Measurements from ENCODE around the gene TRIM9. TPM values are rescaled to one million over a fixed set of nuclear protein-coding genes. Genes with fewer than 3 reads are reported as not detected.

TRIM9 gene
- total RNA-seq, 1 experiment from 2014 or later = 2.6 TPM

DNA sequence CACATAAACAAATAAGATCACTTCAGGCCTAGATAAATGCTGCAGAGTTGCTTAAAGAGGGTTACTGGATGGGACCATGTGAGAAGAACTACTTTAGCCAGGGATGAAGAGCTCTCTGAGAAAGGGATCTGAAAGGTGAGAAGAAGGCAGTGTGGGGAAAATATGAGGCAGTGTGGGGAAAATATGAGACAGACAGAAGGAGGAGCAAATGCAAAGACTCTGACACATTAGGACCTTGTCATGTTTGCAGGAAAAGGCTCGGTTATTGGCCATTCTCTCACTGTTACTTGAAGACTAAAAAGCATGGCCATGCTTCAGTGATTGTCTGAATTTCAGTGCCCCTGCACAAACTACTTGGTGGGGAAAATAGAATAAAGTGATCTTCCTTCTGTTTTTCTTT is 22.7 kb upstream of the TRIM9 start:
- CTCF ChIA-PET = no interaction called here

DNA sequence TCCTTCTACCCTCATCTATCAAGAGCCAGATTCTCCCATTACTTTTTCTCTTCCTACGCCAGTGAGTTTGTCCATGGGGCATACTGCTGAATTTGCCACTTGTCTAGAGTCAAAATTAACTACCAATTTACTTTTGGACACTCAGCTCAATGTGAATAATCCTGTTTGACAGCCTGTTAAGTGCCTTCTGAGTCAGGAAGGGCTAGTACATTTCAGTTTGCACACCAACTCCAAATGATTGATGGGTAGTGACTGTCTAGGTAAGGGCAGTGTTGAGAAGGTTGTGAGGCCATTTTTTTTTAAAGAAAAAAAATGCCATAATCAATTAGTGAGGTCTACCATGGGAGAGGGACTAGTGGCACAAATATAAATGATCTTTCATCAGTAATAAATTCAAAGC is 21.8 kb upstream of the TRIM9 start:
- no peak for ATAC-seq
- Histone ChIP-seq H3K4me1 (ENCODE audit: insufficient read depth, low read length) (no peaks in the 10 kb centered on the region), H3K36me3 (ENCODE audit: low read depth, low read length) (no peaks in the 10 kb centered on the region), H3F3A (ENCODE audit: low read length, unreplicated experiment) (no peaks in the 10 kb centered on the region), H3K4me3 (ENCODE audit: low read length) (no peak overlapping the region), H3K9me2 (replicated peaks; ENCODE audit: low read length) (no peaks in the 10 kb centered on the region), H3K9me3 (ENCODE audit: low read length) (no peaks in the 10 kb centered on the region), H3K4me2 (ENCODE audit: low read length) (no peak overlapping the region), H3K27me3 (ENCODE audit: low read length) (0 out of 2 replicates have a peak, but pooled peaks cover 15% of the 10 kb centered on the region), H4K20me1 (ENCODE audit: low read length) (no peaks in the 10 kb centered on the region), H3K79me2 (ENCODE audit: low read length) (no peaks in the 10 kb centered on the region), H3K9ac (ENCODE audit: low read length) (no peak overlapping the region), H3K27ac (ENCODE audit: low read length) (no peak overlapping the region), H2AFZ (ENCODE audit: low read length) (no peak overlapping the region)
- intact Hi-C loops (cut with micrococcal nuclease) = no loop called here
- POLR2A ChIA-PET (ENCODE audit: unreplicated experiment) = no interaction called here
- no TSS peak for BruUV-seq (replicated peaks)
- no peak for TF ChIP-seq EZH2phosphoT487 (IDR thresholded peaks at IDR 0.05; ENCODE audit: borderline replicate concordance, low read length)
- no peak for TF ChIP-seq EZH2 (IDR thresholded peaks at IDR 0.05; ENCODE audit: low read length, unreplicated experiment)
- TF ChIP-seq, protein P1, sequence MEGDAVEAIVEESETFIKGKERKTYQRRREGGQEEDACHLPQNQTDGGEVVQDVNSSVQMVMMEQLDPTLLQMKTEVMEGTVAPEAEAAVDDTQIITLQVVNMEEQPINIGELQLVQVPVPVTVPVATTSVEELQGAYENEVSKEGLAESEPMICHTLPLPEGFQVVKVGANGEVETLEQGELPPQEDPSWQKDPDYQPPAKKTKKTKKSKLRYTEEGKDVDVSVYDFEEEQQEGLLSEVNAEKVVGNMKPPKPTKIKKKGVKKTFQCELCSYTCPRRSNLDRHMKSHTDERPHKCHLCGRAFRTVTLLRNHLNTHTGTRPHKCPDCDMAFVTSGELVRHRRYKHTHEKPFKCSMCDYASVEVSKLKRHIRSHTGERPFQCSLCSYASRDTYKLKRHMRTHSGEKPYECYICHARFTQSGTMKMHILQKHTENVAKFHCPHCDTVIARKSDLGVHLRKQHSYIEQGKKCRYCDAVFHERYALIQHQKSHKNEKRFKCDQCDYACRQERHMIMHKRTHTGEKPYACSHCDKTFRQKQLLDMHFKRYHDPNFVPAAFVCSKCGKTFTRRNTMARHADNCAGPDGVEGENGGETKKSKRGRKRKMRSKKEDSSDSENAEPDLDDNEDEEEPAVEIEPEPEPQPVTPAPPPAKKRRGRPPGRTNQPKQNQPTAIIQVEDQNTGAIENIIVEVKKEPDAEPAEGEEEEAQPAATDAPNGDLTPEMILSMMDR (conservative IDR thresholded peaks at IDR 0.05; ENCODE audit: low read depth, low read length) = no peak
- peak; percentile 22 for DNase-seq
- CTCF ChIA-PET = no interaction called here

More for the DNA sequence above, 22.7 kb upstream of the TRIM9 start:
- Histone ChIP-seq H3K4me2 (ENCODE audit: low read length) (no peak overlapping the region), H4K20me1 (ENCODE audit: low read length) (no peaks in the 10 kb centered on the region), H3K27ac (ENCODE audit: low read length) (no peak overlapping the region), H2AFZ (ENCODE audit: low read length) (no peak overlapping the region), H3F3A (ENCODE audit: low read length, unreplicated experiment) (no peaks in the 10 kb centered on the region), H3K9me2 (replicated peaks; ENCODE audit: low read length) (no peaks in the 10 kb centered on the region), H3K27me3 (ENCODE audit: low read length) (0 out of 2 replicates have a peak, but pooled peaks cover 15% of the 10 kb centered on the region), H3K36me3 (ENCODE audit: low read depth, low read length) (no peaks in the 10 kb centered on the region), H3K79me2 (ENCODE audit: low read length) (no peaks in the 10 kb centered on the region), H3K9ac (ENCODE audit: low read length) (no peak overlapping the region), H3K4me1 (ENCODE audit: insufficient read depth, low read length) (no peaks in the 10 kb centered on the region), H3K4me3 (ENCODE audit: low read length) (no peak overlapping the region), H3K9me3 (ENCODE audit: low read length) (no peaks in the 10 kb centered on the region)
- ATAC-seq (peak; percentile 14; the same call in 1 of the 2 replicates), DNase-seq (no peak)
- TF ChIP-seq EZH2 (IDR thresholded peaks at IDR 0.05; ENCODE audit: low read length, unreplicated experiment) (no peak), EZH2phosphoT487 (IDR thresholded peaks at IDR 0.05; ENCODE audit: borderline replicate concordance, low read length) (no peak)
- TF ChIP-seq, protein P1 (conservative IDR thresholded peaks at IDR 0.05; ENCODE audit: low read depth, low read length) = no peak
- POLR2A ChIA-PET (ENCODE audit: unreplicated experiment) = no interaction called here
- intact Hi-C loops (cut with micrococcal nuclease) = no loop called here
- no TSS peak for BruUV-seq (replicated peaks)

DNA sequence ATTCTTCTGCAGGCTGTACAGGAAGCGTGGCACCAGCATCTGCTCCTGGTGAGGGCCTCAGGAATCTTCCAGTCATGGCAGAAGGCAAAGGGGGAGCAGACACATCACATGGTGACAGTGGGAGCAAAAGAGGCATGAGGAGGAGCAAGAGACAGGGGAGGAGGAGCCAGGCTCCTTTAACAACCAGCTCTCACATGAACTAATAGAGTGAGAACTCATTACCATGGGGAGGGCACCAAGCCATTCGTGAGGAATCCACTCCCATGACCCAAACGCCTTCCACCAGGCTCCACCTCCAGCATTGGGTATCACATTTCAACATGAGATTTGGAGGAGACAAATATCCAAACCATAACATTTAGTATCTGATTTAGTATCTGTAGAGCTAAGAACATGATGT is 14.7 kb upstream of the TRIM9 start:
- no TSS peak for BruUV-seq (replicated peaks)
- ChIA-PET POLR2A (ENCODE audit: unreplicated experiment) (no interaction called here), CTCF (no interaction called here)
- no peak overlapping the region for H3K27ac ChIP-seq (ENCODE audit: low read length)
- peaks cover 7% of the 10 kb centered on the region; the same call in 1 of the 2 replicates for H3K27me3 ChIP-seq (ENCODE audit: low read length)
- no peak overlapping the region for H2AFZ ChIP-seq (ENCODE audit: low read length)
- TF ChIP-seq, protein P1 (conservative IDR thresholded peaks at IDR 0.05; ENCODE audit: low read depth, low read length) = no peak
- H3K4me1 ChIP-seq (ENCODE audit: insufficient read depth, low read length) = no peaks in the 10 kb centered on the region
- intact Hi-C loops (cut with micrococcal nuclease) = no loop called here
- H3K9me2 ChIP-seq (replicated peaks; ENCODE audit: low read length) = no peaks in the 10 kb centered on the region
- H3K36me3 ChIP-seq (ENCODE audit: low read depth, low read length) = no peaks in the 10 kb centered on the region
- no peak for DNase-seq
- no peaks in the 10 kb centered on the region for H3K9me3 ChIP-seq (ENCODE audit: low read length)
- no peak overlapping the region for H3K4me3 ChIP-seq (ENCODE audit: low read length)
- no peak for ATAC-seq
- no peaks in the 10 kb centered on the region for H3K79me2 ChIP-seq (ENCODE audit: low read length)
- H4K20me1 ChIP-seq (ENCODE audit: low read length) = no peaks in the 10 kb centered on the region
- no peaks in the 10 kb centered on the region for H3F3A ChIP-seq (ENCODE audit: low read length, unreplicated experiment)
- no peak overlapping the region for H3K4me2 ChIP-seq (ENCODE audit: low read length)
- no peak overlapping the region for H3K9ac ChIP-seq (ENCODE audit: low read length)
